Uterus (tissue), 4 donors: ENCODE results near the gene ARL8A. TPM values are rescaled to one million over a fixed set of nuclear protein-coding genes. Genes with fewer than 3 reads are reported as not detected.

Source experiments
- DNase-seq, 2 donors: peaks; one replicate each; pipeline ENCODE4 v3.0.0-alpha.2; 2019 to 2020
- H3K27ac ChIP-seq, 2 donors: fragments of 200-600 bp; sonication (generic); 1 replicate in 1 of 2; 2 replicates in 1 of 2; pipeline ENCODE4 v1.5.1; 2016 to 2018
- H3K27me3 ChIP-seq, 2 donors: fragments of 200-600 bp; sonication (generic); one replicate each; pipeline ENCODE4 v1.5.1; 2018 to 2019; ENCODE audit warnings: control low read depth in 1 of 2
- H3K36me3 ChIP-seq, 2 donors: fragments of 200-600 bp; sonication (generic); one replicate each; pipeline ENCODE4 v1.5.1; 2019; ENCODE audit warnings: control low read depth in 1 of 2
- H3K4me1 ChIP-seq, 2 donors: fragments of 200-600 bp; sonication (generic); one replicate each; pipeline ENCODE4 v1.5.1; 2018 to 2019; ENCODE audit warnings: control low read depth in 1 of 2
- H3K4me3 ChIP-seq, 2 donors: fragments of 200-600 bp; sonication (generic); 1 replicate in 1 of 2; 2 replicates in 1 of 2; pipeline ENCODE4 v1.5.1; 2018 to 2019; ENCODE audit warnings: mild to moderate bottlenecking in 1 of 2
- H3K9me3 ChIP-seq, 2 donors: fragments of 200-600 bp; sonication (generic); one replicate each; pipeline ENCODE4 v1.5.1; 2019; ENCODE audit warnings: control low read depth in 1 of 2
- CTCF ChIP-seq, 4 experiments: fragments of 200-600 bp in 2 of 4; fragments of 450-650 bp in 2 of 4; sonication (generic) in 2 of 4; IDR thresholded peaks; one replicate each; pipeline ENCODE4 v1.5.1; 2016 to 2019; ENCODE audit warnings: antibody characterized with exemption in 4 of 4, mild to moderate bottlenecking in 2 of 4, moderate library complexity in 1 of 4
- POLR2A ChIP-seq, 2 donors: fragments of 450-650 bp; IDR thresholded peaks; one replicate each; pipeline ENCODE4 v1.6.1; 2016; ENCODE audit warnings: antibody characterized with exemption in 2 of 2, mild to moderate bottlenecking in 1 of 2, moderate library complexity in 1 of 2
- intact Hi-C: fragments of 100-400 bp; cut with DNase I; formaldehyde crosslinking; loops from one replicate; pipeline ENCODE4 v1.15.1; 2023; ENCODE audit warnings: low total_unique reads
- small RNA-seq: library from RNA; depleted of rRNA; stranded (forward); fragments of <200 nt; gene quantifications from one replicate; pipeline ENCODE3, GENCODE V24; 2016
- total RNA-seq, 4 donors: library from RNA; depleted of rRNA in 3 of 4; stranded (reverse); fragments of >200 nt in 3 of 4; gene quantifications; one replicate each; pipeline versions ENCODE4 v1.1.0 to v1.2.4, GENCODE V29; 2014 to 2023
- donor health status: DM: yes; HTN: yes; CAD: no.

Gene ARL8A
- total RNA-seq, 4 donors from 2014 or later: 4.6 to 86.2 (median 18.7) TPM

- no peak for TF ChIP-seq POLR2A (IDR thresholded peaks at IDR 0.05)
- no peak for TF ChIP-seq CTCF (IDR thresholded peaks at IDR 0.05)
- Histone ChIP-seq H3K27ac (no peak overlapping the region), H3K4me1 (no peaks in the 10 kb centered on the region), H3K4me3 (no peak overlapping the region), H3K9me3 (no peaks in the 10 kb centered on the region), H3K36me3 (no peaks in the 10 kb centered on the region), H3K27me3 (no peaks in the 10 kb centered on the region)
- DNase-seq: no peak
- intact Hi-C loops: no loop called here
These were observed 59.5 kb downstream of the ARL8A start for GRCh38 chr1:202084791-202085681.

Small RNA genes within 50 kb of the gene (small RNA-seq; reads per million reads assigned to genes)
- not detected for gene CRIP1P3

Other genes with a start within 250 kb of the ARL8A start
- 100 to 1,000 TPM in 3 of 4 donors, 10 to 100 TPM in 1; 38.9 to 377 (median 147) TPM for gene LMOD1, start 198.2 kb downstream of the ARL8A start, total RNA-seq
- gene TIMM17A, start 189.2 kb downstream of the ARL8A start, total RNA-seq: 10 to 100 TPM; 18.7 to 34.9 (median 29.7) TPM
- 10 to 100 TPM; 17.9 to 64.8 (median 41.7) TPM for gene RNPEP, start 162.1 kb downstream of the ARL8A start, total RNA-seq
- 10 to 100 TPM in 1 of 4 donors, 1 to 10 TPM in 3; 1.0 to 67.7 (median 2.0) TPM for gene ELF3, start 134.2 kb downstream of the ARL8A start, total RNA-seq
- gene GPR37L1, start 21.8 kb downstream of the ARL8A start, total RNA-seq: under 1 TPM in 2 of 4 donors, not detected in 2; 0.09 to 0.21 TPM
- gene PTPN7, start 15.9 kb upstream of the ARL8A start, total RNA-seq: 1 to 10 TPM in 2 of 4 donors, under 1 TPM in 1, not detected in 1; 0.79 to 8.5 (median 1.8) TPM
- gene LGR6, start 49.1 kb upstream of the ARL8A start, total RNA-seq: 1 to 10 TPM in 3 of 4 donors, not detected in 1; 3.5 to 7.2 (median 4.0) TPM
- 10 to 100 TPM in 1 of 4 donors, 1 to 10 TPM in 2, under 1 TPM in 1; 0.76 to 25.9 (median 2.8) TPM for gene UBE2T, start 197.2 kb upstream of the ARL8A start, total RNA-seq
- gene PPP1R12B, start 204.0 kb upstream of the ARL8A start, total RNA-seq: 100 to 1,000 TPM; 197 to 386 (median 303) TPM